Stimulated activated CD8-positive, alpha-beta memory T cell treated with anti-CD3 and anti-CD28 coated beads, Interleukin-2, amount 100 ng/mL, for 48 hours (primary cell): ENCODE measurements around the gene CDH16.
A peak's percentile ranks its signal among the peaks of the same experiment; 100 is the strongest.

ENCODE experiments used
- DNase-seq, 2 donors: peaks; one replicate each; pipeline ENCODE4 v3.0.0-alpha.2; 2020; ENCODE audit warnings: low read depth in 2 of 2

The CDH16 gene

GRCh38 chr16:66927918-66928649 is 9.4 kb upstream of the CDH16 start:
- no peak for DNase-seq

- no peak for DNase-seq
Observed at GRCh38 chr16:66926961-66927436, 8.3 kb upstream of the CDH16 start.

- no peak for DNase-seq
Observed at GRCh38 chr16:66926171-66926947, 7.7 kb upstream of the CDH16 start.

- no peak for DNase-seq
Observed at GRCh38 chr16:66925322-66925840, 6.7 kb upstream of the CDH16 start, which contains the start of gene RRAD. TSS of gene RRAD (minus strand) at chr16:66925535. CDS start at chr16:66925179, 356 bp downstream.

GRCh38 chr16:66924527-66925321 is 6.0 kb upstream of the CDH16 start:
- peak; percentile 20 to 40 for DNase-seq

- no peak for DNase-seq
Observed at GRCh38 chr16:66923866-66924265, 5.2 kb upstream of the CDH16 start.

- no peak for DNase-seq
Observed at GRCh38 chr16:66923247-66923731, 4.6 kb upstream of the CDH16 start.

GRCh38 chr16:66921729-66922450 is 3.2 kb upstream of the CDH16 start:
- no peak for DNase-seq

GRCh38 chr16:66920924-66921680 is 2.4 kb upstream of the CDH16 start:
- no peak for DNase-seq

- DNase-seq: no peak
Observed at GRCh38 chr16:66920299-66920590, 1.6 kb upstream of the CDH16 start.

- no peak for DNase-seq
Observed at GRCh38 chr16:66919569-66920298, 1.0 kb upstream of the CDH16 start.

GRCh38 chr16:66918355-66918754 is 330 bp downstream of the CDH16 start:
- no peak for DNase-seq

GRCh38 chr16:66917741-66918140 is 944 bp downstream of the CDH16 start:
- DNase-seq: no peak

GRCh38 chr16:66916518-66916917 is 2.2 kb downstream of the CDH16 start:
- DNase-seq: no peak

- no peak for DNase-seq
Observed at GRCh38 chr16:66915041-66915440, 3.6 kb downstream of the CDH16 start.

GRCh38 chr16:66914541-66914940 is 4.1 kb downstream of the CDH16 start:
- no peak for DNase-seq

- no peak for DNase-seq
Observed at GRCh38 chr16:66913711-66914110, 5.0 kb downstream of the CDH16 start.

- DNase-seq: no peak
Observed at GRCh38 chr16:66913081-66913480, 5.6 kb downstream of the CDH16 start.

GRCh38 chr16:66911801-66912200 is 6.9 kb downstream of the CDH16 start:
- DNase-seq: no peak

GRCh38 chr16:66911112-66911511 is 7.6 kb downstream of the CDH16 start:
- no peak for DNase-seq
